KG1 (cell line): ENCODE measurements around the gene COL1A1.

Source experiments
- DNase-seq: peaks from one replicate; lab custom pipeline; 2025; lab: John Stamatoyannopoulos, UW

Gene COL1A1

DNA sequence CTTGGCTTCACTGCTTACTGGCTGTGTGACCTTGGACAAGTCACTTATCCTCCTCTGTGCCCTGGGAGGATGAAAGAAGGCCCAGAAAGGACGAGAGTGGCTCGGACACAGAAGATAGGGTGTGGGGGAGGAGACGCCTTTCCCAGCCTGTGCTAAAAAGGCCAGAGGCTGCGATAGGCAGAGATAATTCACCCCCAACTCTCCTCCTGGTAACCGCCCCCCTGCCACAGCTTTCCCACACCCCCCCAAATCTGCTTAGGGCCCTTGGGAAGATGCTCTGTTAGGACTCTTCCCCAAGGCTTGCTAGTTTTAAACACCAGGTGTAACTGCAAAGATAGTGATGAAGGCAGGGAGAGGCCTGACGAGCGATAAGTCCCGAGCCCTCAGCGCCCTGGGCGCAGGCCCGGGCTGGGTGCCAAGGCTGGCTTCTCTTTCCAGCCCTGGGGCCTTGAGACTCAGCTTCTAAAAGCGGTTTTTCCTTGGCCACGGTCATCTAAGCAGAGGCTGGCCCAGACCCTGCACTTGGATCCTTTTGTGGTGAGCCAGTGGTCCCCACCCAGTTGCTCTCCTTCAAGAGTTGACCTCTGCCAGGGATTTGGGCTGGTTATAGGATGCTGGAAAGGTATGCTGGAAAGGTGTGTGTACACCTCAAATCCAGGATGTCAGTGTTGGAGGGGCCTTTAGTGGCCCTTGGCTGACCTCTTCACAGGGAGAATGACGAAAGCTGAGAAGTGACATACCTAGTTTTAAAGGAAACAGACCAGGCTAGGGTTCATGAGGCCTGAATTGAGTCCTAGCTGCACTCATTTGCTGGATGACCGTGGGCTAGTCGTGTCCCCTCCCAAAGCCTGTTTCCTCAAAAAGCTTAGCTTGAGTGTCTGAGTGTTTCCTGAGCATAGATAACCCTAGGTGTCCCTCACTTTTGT lies 47.5 kb downstream of the COL1A1 start:
- DNase-seq = no peak

DNA sequence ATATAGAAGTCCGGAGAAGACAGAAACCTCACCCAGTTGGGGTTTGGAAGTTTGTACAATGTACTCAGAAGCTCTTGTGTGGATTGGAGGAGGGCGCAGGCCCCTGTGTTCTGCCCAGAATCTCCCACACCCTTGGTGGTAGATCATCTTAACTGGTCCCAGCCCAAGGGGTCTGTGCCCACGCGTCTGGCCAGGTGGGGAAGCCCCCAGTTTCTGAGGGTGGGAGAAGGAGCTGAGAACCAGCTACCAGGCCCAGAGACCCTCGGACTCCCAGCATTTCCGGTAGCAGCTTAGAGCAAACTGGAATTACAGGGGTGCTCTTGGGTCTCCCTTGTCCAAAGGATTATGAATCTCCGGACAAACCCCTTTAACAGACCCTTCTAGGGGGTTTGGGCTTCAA lies 48.7 kb downstream of the COL1A1 start:
- no peak for DNase-seq

- DNase-seq = peak; percentile 64
Observed at GRCh38 chr17:50151937-50152547, 49.4 kb downstream of the COL1A1 start.

DNA sequence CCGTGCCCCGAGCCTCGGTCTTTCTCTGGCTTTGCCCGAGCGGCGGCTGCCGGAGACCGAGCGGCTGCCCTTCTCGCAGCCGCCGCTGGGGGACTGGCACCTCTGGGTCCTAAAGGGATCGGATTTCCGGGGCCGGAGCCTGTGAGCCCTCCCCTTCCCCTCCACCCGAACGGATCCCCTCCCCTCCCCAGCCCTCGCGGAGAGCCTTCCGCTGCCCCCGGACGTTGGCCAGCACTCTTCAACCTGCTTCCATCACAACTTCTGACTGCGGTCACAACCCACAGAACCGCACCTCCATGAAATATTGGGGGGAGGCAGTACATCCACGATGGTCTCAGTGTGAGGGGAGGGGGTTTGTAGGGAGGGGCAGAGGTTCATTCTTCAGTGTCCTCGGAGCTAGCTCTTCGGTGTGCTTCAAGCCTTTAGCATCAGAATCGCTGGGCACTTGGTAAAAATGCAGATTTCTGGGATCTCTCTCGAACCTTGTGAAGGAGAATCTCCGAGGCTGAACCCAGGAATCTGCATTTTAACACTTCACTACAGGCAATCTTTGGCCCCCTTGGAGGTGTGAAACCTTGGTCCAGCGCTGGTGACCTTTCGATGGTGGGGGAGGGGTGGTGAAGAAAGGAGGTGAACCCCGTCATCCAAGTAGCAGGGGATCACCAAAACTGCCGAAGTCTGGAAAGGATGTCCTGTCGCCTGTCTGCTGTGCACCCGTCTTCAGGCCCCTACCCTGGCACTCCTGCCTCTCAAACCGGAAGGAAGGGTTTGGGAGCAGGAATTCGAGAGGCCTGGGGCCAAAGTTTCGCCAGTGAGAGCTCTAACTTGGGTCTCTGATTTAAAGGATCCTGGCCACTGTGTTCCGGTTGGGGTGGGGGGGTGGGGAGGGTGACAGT lies 50.1 kb downstream of the COL1A1 start:
- peak; percentile 81 for DNase-seq

DNA sequence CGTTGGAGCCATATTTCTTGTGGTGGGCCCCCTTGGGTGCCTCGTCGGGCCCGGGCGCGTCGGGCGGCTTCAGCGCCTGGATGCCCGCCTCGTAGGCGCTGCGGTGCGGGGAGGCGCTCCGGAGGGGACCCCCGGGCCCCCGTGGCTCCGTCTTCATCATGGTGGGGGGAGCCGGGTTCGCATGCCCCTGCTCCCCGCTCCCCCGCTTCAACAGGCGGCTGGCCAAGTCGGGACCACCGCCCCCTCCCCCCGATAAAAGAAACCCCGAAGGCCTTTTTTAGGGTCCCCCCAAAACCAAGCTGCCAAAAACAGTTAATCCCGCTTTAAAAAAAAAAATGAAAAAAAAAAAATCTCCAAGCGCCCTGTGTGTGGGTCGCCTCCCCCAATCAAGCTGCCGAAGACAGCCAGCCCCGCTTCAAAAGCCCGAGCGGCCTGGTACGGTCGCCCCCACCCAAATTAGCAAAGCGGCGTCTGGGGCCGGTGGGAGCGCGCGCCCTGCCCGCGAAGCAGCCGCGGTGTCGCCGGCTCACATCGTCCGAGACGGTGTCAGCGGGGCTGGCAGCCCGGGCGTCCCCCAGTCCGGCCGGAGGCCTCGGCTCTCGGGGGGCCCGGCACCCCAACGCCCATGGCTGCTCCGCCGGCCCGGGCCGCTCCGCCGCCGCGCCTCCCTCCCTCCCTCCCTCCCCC lies 50.9 kb downstream of the COL1A1 start, which contains the start of gene PPP1R9B:
TSS of gene PPP1R9B (minus strand) at position 324 of the 687 bp plus-strand sequence. CDS start at position 160, 164 bp downstream.
- DNase-seq = no peak

DNA sequence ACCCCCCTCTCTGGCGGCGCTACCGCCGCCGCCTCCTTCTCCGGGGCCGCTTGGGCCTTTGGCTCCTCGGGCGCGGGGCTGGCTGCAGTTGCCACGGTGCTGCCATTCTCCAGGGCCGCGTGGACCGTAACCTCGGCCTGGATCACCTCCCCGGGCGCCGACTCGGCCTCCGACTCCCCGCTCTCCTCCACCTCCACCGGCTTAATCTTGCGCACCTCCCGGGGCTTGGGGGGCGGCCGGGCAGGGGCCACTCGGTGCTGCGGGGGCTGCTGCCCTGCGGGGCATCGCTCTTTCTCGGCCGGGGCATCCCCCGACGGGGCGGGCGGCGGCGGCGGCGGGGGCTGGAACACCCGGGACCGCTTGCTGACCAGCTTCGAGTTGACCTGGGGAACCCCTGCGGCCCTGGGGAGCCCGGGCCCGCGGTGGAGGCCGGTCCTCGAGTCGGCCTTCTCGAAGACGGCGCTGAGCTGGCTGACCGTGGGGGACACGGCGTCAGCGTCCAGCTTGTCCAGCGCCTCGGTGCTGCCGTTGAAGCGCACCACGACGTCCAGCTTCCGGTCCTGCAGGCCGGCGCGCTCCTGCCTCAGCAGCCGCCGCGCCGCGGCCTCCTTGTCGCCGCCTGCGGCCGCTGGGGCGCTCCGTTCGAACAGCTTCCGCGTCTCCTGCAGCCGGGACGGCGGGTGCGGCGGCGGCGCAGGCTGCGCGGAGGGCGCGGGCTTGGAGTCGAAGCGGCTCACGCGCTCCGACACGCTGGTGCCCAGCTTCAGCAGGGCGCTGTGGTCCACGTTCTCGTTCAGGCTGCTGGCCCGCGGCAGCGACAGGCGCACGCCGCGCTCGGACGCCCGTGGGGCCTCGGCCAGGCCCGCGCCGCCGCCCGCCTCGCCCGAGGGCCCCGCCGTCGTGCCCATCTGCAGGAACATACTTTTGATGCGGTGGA lies 51.7 kb downstream of the COL1A1 start:
- DNase-seq = no peak

GRCh38 chr17:50149091-50149416 lies 52.4 kb downstream of the COL1A1 start:
- no peak for DNase-seq

DNA sequence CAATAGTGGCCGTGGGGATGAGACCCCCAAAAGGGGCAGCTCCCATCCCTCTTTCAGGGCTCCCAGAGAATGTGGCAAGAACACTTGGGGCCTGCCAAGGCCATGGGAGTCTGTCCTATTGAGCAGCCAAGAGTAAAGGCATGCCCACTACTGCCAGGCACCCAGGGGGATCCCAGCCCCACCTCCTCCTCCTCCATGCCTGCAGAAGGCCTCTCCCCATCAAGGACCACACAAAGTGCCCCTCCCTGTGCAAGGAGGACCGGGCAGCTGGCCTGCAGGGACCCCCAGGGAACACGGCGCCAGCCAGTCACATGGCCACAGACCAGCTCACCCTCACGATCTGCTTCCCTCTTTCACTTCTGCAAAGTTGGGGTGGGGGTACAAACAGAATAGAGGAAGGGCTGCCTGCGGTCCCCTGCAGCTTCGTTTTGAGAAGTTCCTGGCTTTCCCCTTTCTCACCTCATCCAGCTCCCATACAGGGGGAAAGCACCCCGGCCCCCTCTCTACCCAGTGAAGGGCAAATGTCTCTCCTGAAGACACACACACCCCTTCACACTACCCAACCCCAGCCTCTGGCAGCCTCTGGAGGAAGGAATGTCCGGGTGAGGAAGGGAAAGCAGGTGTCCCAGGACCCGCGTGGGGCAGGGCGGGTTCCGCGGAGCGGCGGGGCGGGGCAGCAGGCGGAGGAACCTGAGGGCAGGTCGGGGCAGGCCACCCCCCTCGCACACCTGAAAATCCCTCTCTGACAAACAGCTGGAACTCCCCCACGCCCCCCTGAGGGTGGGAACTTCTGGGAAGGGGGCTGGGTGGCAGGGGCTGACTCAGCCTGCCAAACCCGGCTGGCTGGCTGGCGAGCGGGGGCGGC lies 53.0 kb downstream of the COL1A1 start:
- no peak for DNase-seq

GRCh38 chr17:50147841-50148225 lies 53.6 kb downstream of the COL1A1 start:
- no peak for DNase-seq

DNA sequence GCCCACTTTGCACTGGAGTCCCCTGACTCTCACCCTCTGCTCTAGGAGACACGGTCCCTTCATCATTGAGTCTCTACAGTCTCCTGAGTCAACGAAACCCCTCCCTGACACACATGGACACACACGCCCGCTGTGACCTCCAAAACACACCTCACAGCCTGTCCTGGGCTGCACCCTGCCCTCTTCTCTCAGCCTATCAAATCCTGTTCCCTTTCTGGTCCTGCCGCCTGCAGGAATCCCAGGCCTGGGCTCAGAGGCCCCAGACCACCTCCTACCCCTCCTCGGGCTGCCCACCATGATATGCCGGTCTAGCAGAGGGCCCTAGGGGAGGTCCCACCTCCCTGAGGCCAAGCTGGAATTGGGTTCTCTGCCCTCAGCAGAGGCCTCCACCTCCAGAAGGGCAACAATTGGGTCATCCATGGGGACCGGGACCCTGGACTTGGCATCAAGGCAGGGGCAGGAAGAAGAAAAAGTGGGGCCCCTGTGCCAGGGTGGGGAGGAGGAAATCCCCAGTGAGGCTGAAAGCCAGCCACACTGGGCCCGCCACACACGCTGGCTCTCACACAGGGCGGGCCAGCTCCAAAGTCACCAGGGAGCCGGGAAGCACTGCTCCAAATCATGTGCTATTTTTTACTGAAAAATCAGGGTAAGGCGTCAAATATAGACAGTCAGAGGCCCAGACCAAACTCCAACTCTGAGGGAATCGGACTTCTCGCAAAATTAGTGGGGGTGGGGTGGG lies 54.3 kb downstream of the COL1A1 start:
- DNase-seq = no peak

GRCh38 chr17:50146230-50146926 lies 55.1 kb downstream of the COL1A1 start:
- no peak for DNase-seq

- DNase-seq = no peak
Observed at GRCh38 chr17:50145532-50146229, 55.8 kb downstream of the COL1A1 start.

GRCh38 chr17:50144845-50145531 lies 56.4 kb downstream of the COL1A1 start:
- no peak for DNase-seq

DNA sequence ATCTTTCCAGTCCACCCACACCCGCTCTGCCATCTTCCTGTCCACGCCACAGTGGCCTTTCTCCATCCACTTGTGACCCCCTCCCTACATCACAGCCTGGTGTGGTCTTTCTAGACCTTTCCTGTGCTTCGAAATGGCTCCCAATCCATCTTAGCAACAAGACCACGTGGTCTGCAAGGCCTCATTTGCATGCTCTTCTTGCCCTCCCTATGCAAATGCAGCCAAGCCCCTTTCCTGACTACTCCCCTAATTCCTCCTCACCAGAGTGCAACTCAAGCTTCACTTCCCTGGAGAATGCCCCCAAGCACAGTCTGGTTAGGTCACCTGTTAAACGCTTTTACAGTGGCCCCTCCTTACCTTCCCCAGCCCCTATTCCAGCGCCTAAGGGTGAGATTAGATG lies 57.1 kb downstream of the COL1A1 start:
- DNase-seq = no peak

GRCh38 chr17:50143461-50144176 lies 57.8 kb downstream of the COL1A1 start:
- DNase-seq = no peak

DNA sequence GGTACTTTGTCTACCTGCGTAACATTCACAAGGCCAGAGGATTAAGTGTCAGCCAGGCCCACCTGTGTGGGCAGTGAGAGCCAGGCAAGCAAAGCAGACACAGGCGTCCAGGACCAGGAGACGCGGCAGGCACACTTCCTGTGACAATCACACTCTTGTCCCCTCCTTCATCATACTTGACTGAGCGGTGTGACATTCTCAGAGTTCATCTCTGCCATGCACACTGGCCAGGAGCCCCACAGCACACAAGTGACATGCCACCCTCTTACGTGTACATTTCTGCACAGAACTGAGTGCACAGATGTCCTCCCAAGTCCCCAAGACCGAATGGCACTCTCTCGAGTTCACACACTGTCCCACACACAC lies 59.7 kb downstream of the COL1A1 start:
- DNase-seq = no peak
